GM23248 (cell line): ENCODE results near the gene HSPBP1.

Experiments
- EZH2 ChIP-seq: fragments of 200-600 bp; sonication (generic); IDR thresholded peaks from 2 replicates; pipeline ENCODE4 v1.6.1; 2018; ENCODE audit warnings: antibody characterized with exemption, mild to moderate bottlenecking; ENCODE audit not compliant: insufficient read depth, poor library complexity, severe bottlenecking
- EZH2phosphoT487 ChIP-seq: fragments of 200-600 bp; sonication (generic); IDR thresholded peaks from 2 replicates; pipeline ENCODE4 v1.6.1; 2018; ENCODE audit warnings: antibody characterized with exemption, moderate library complexity, mild to moderate bottlenecking, low read depth; ENCODE audit not compliant: insufficient read depth

DNA sequence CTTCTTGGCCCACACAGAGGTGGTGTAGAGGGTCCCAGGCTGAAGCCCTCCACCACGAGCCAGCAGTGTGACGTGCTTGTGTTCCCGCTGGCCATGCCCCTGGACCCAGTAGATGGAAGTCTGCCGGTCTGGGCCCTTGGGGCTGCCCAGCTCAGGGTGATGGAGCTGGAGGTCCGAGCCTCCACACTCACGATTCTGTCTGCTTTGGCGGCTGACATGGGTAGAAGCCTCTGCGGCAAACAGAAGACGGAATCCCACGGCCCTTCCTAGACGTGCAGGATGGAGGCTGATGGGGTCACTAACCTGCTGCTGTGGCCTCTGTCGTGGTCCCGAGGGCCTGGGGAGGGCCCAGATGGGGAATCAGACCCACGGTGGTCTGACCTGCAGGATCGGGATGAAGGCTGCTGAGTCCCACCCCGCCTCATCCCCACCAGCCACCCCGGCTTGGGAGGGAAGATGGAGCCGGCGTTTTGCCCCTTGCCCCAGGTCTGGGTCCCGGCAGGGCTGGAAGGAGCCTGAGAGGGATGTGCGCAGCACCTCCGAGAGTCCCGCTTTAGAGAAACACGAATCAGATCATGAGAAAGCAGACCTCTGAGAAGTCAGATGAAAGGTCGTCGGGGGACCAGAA, 55.8 kb downstream of the HSPBP1 start:
- TF ChIP-seq EZH2phosphoT487 (no peak), EZH2 (no peak)
